Measurements from ENCODE around the gene NAV3.

GRCh38 chr12:77895699-77896098, 65.0 kb downstream of the NAV3 start:
- no peak for TF ChIP-seq EZH2 (IDR thresholded peaks at IDR 0.05; ENCODE audit: borderline replicate concordance, insufficient read depth, low read depth, low read length, poor library complexity, severe bottlenecking)
- no peak for TF ChIP-seq CTCF (IDR thresholded peaks at IDR 0.05)
